Mucosa of descending colon (tissue), 3 donors: ENCODE results near the gene PRR22. TPM values are rescaled to one million over a fixed set of nuclear protein-coding genes. Genes with fewer than 3 reads are reported as not detected.

Source experiments
- ATAC-seq: fragments of 200-7000 bp; cut with Tn5 transposase; one replicate; pipeline ENCODE4 v1.9.1; 2020; ENCODE audit warnings: mild to moderate bottlenecking, moderate library complexity
- DNase-seq, 3 donors: peaks; one replicate each; pipeline ENCODE4 v3.0.0-alpha.2; 2020
- H3K36me3 ChIP-seq: fragments of 200-600 bp; one replicate; pipeline ENCODE4 v1.8.0; 2021; ENCODE audit warnings: low read depth, mild to moderate bottlenecking
- H3K4me1 ChIP-seq: fragments of 200-600 bp; one replicate; pipeline ENCODE4 v1.8.0; 2021; ENCODE audit warnings: low read depth, mild to moderate bottlenecking
- H3K4me3 ChIP-seq: fragments of 200-600 bp; one replicate; pipeline ENCODE4 v1.8.0; 2021; ENCODE audit warnings: mild to moderate bottlenecking
- H3K9me3 ChIP-seq: fragments of 200-600 bp; one replicate; pipeline ENCODE4 v1.8.0; 2021; ENCODE audit warnings: mild to moderate bottlenecking
- intact Hi-C, 2 donors: fragments of 100-400 bp; cut with DNase I in 1 of 2; cut with micrococcal nuclease in 1 of 2; formaldehyde crosslinking; loops; one replicate each; pipeline versions ENCODE4 v1.11.0 to v1.11.1; 2022; cut with DNase I, micrococcal nuclease
- total RNA-seq, 3 donors: library from RNA; stranded (reverse); fragmentation: NEBNext Ultra II Directional in 2 of 3; extraction: Animal tissue kit (Norgen Biotek cat#: 25700) in 2 of 3; gene quantifications; one replicate each; pipeline versions ENCODE4 v1.2.1 to v1.2.4, GENCODE V29; 2021 to 2023
- TF ChIP-seq, protein P1 (sequence below): fragments of 200-600 bp; IDR thresholded peaks from one replicate; pipeline ENCODE4 v1.8.0; 2022; ENCODE audit warnings: antibody characterized with exemption, mild to moderate bottlenecking
- donor health status: DM: no; HTN: no; CAD: no; lungs with moderate emphysema.
- donor health status: DM: no; HTN: no; CAD: no.
- donor health status: DM: no; HTN: yes; CAD: no.

PRR22 gene
- total RNA-seq, 3 donors from 2014 or later, result 3.1 to 6.8 (median 4.1) TPM

DNA sequence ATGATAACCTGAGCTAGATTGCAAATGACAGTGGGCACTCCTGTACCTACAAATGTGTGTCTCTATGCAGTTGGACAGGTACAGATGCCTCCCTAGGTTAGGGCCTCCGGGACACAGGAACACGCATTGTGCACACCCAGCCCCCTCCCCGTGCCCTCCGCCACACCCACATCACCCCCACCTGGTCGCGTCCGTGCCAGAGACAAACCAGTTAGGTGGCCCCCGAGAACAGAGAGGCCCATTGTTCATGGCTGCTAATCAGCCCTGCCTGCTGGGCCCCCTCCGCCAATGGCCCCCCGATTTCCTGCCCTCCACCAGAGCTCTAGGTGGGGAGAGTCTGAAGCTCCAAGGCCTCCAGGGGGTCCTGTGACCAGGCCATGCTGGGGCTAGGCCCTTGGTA, 34.0 kb upstream of the PRR22 start:
- DNase-seq, result no peak
- intact Hi-C loops, result loop anchor here in 1 of 2 donors (10.0 kb wide), 1 partner anchor 76 kb away; no protein-coding TSS in a partner anchor
- TF ChIP-seq, protein P1, sequence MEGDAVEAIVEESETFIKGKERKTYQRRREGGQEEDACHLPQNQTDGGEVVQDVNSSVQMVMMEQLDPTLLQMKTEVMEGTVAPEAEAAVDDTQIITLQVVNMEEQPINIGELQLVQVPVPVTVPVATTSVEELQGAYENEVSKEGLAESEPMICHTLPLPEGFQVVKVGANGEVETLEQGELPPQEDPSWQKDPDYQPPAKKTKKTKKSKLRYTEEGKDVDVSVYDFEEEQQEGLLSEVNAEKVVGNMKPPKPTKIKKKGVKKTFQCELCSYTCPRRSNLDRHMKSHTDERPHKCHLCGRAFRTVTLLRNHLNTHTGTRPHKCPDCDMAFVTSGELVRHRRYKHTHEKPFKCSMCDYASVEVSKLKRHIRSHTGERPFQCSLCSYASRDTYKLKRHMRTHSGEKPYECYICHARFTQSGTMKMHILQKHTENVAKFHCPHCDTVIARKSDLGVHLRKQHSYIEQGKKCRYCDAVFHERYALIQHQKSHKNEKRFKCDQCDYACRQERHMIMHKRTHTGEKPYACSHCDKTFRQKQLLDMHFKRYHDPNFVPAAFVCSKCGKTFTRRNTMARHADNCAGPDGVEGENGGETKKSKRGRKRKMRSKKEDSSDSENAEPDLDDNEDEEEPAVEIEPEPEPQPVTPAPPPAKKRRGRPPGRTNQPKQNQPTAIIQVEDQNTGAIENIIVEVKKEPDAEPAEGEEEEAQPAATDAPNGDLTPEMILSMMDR, result no peak
- no peak for ATAC-seq
- Histone ChIP-seq H3K4me1 (peaks cover 4% of the 10 kb centered on the region), H3K9me3 (no peaks in the 10 kb centered on the region), H3K36me3 (no peaks in the 10 kb centered on the region), H3K4me3 (no peak overlapping the region)

DNA sequence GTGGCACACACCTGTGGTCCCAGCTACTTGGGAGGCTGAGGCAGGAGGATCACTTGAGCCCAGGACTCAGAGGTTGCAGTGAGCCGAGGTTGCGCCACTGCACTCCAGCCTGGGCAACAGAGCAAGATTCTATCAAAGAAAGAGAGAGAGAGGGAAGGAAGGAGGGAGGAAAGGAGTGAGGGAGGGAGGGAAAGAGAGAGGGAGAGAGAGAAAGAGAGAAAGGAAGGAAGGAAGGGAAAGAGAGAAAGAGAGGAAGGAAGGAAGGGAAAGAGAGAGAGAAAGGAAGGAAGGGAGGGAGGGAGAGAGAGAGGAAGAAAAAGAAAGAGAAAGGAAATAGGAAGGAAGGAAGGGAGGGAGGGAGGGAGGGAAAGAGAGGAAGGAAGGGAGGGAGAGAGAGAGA, 32.7 kb upstream of the PRR22 start:
- no peak for DNase-seq
- TF ChIP-seq, protein P1, result no peak
- H3K4me3 ChIP-seq, result no peak overlapping the region
- intact Hi-C loops, result loop anchor here in 1 of 2 donors (10.0 kb wide), 1 partner anchor 78 kb away; no protein-coding TSS in a partner anchor
- ATAC-seq, result no peak
- H3K9me3 ChIP-seq, result no peaks in the 10 kb centered on the region
- H3K4me1 ChIP-seq, result peaks cover 4% of the 10 kb centered on the region
- no peaks in the 10 kb centered on the region for H3K36me3 ChIP-seq

DNA sequence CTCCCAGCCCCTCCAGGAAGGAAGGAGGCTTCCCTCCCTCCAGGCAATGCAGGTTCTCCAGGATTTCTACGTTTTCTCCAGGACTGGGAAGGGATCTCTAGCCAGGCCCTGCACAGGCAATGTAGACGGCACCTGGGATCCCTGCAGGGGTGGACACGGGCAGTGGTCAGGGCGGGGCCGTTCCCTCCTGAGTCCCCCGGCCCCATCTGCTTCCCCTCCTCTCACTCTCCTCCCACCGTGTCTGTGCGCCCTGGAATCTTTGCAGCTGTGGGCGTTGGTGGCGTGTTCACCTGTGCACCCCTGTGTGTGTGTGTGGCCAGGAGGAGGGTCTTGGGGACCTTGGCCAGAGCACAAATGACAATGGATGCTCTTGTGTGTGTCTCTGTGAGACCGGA, 30.3 kb upstream of the PRR22 start:
- H3K9me3 ChIP-seq, result no peaks in the 10 kb centered on the region
- intact Hi-C loops, result loop anchor here in 1 of 2 donors (10.0 kb wide), 1 partner anchor 80 kb away; no protein-coding TSS in a partner anchor
- TF ChIP-seq, protein P1, result no peak
- H3K4me1 ChIP-seq, result peaks cover 4% of the 10 kb centered on the region
- no peak overlapping the region for H3K4me3 ChIP-seq
- ATAC-seq (peak; percentile 44), DNase-seq (no peak)
- no peaks in the 10 kb centered on the region for H3K36me3 ChIP-seq

DNA sequence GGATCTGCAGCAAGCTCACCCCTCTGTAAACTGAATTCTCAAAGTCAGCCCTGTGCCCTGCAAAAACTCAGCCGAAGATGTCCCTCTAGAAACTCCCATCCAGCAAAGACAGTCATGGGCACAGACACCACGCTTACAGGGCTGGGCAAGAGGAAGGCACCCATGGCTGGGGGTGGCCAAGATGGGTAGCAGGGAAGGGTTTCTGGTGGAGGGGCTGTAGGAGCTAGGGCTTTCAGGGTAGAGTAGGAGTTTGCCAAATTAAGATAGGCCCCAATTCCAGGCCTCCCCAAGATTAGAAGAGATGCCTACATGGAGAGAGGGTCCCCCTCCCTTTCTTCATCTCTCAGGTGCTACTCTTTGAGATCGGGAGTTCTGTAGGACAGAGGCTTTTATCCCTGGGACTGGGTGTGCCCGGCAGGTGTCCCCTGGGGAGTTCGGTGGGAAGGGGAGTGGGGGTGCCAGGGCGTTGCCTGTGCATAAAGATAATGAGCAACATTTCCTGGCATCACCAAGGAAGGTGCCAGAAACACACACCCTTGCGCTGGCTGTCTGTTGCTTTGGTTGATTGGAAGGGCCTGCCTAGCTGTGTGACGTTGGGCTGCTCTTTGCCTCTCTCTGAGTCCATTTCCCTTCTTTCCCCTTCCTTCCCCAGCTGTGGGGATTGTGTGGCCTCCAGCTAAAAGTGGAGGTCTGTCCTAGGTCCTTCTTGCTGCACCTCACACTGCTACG, 29.7 kb upstream of the PRR22 start:
- Histone ChIP-seq H3K9me3 (no peaks in the 10 kb centered on the region), H3K4me3 (no peak overlapping the region), H3K4me1 (peaks cover 4% of the 10 kb centered on the region), H3K36me3 (no peaks in the 10 kb centered on the region)
- intact Hi-C loops, result loop anchor here in 1 of 2 donors (10.0 kb wide), 1 partner anchor 81 kb away; no protein-coding TSS in a partner anchor
- TF ChIP-seq, protein P1, result no peak
- peak in 1 of 3 donors; percentile 49 for DNase-seq
- ATAC-seq, result peak; percentile 80

DNA sequence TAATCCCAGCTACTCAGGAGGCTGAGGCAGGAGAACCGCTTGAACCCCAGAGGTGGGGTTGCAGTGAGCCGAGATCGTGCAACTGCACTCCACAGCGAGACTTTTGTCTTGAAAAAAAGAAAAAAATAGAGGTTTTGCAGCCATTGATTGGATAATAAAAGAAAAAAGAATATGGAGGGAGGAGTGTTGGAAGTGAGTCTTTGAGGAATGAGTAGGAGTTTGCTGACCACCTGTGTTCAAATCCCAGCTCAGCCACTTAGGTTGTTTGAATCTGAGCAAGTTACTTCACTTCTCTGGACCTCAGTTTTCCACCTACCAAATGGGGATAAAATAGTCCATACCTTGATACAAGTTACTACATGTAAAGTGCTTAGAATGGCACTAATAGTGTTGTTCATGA, 26.6 kb upstream of the PRR22 start:
- TF ChIP-seq, protein P1, result no peak
- ATAC-seq, result no peak
- intact Hi-C loops, result loop anchor here in 1 of 2 donors (10.0 kb wide), 1 partner anchor 84 kb away; no protein-coding TSS in a partner anchor
- no peaks in the 10 kb centered on the region for H3K9me3 ChIP-seq
- peaks cover 6% of the 10 kb centered on the region for H3K4me1 ChIP-seq
- H3K4me3 ChIP-seq, result no peak overlapping the region
- no peaks in the 10 kb centered on the region for H3K36me3 ChIP-seq
- DNase-seq, result no peak
